GM08714 (cell line): ENCODE results near the gene PRDM16.

Source experiments
- H3K4me3 ChIP-seq: fragments of 200-500 bp; sonication (Bioruptor generic); 2 replicates; pipeline ENCODE4 v1.5.1; 2014; ENCODE audit warnings: mild to moderate bottlenecking, low read length, inconsistent platforms
- ZNF274 ChIP-seq: IDR thresholded peaks from 2 replicates; pipeline ENCODE4 v1.6.1; 2012; ENCODE audit warnings: mild to moderate bottlenecking, low read depth, low read length

PRDM16 gene

DNA sequence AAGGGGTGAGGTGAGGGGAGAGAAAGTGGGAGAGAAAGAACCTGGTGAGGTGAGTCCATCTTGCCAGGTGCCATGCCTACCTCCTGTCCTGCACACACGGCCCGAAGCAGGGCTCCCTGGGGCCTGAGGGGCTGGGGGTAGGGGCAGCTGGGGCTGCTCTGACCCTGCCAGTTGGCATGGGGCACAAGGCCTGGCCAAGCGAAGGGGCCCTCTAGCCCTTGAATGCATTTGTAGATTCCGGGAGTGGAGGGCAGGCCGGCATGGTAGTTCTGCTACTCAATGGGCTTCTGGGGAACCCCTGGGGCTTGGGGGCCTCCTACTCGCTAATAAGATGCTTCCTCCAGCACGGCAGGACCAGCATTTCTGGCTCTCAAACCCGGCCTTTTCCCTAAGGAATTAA, 3.6 kb upstream of the PRDM16 start:
- TF ChIP-seq ZNF274 = no peak
- no peak overlapping the region for H3K4me3 ChIP-seq

- TF ChIP-seq ZNF274 = no peak
- H3K4me3 ChIP-seq = no peak overlapping the region
Measured at GRCh38 chr1:3065797-3066196, 3.2 kb upstream of the PRDM16 start.

DNA sequence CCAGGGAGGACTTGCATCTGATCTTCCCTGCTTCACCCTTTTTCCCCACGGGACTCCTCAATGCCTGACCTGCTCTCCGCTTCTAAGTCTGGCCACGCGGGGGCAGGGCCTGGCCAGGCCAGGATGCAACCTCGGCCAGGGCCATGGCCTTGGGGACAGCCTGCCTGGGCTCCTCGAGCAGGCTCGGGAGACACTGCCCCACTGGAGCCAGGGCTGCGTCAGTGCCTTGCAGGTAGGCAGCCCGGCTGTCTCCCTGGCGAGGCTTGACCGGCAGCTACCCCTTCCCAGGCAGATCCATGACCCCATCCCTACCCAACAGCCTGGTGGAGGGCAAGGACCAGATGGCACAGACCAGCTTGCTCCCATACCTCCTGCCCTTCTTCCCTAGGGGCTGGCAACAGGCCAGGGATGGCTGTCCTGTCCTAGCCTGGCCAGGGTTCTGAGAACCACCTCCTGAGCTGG, 2.7 kb upstream of the PRDM16 start:
- no peak overlapping the region for H3K4me3 ChIP-seq
- no peak for TF ChIP-seq ZNF274

GRCh38 chr1:3066826-3067225, 2.2 kb upstream of the PRDM16 start:
- no peak overlapping the region for H3K4me3 ChIP-seq
- no peak for TF ChIP-seq ZNF274

- no peak for TF ChIP-seq ZNF274
- no peak overlapping the region for H3K4me3 ChIP-seq
Measured at GRCh38 chr1:3067301-3067670, 1.7 kb upstream of the PRDM16 start.

DNA sequence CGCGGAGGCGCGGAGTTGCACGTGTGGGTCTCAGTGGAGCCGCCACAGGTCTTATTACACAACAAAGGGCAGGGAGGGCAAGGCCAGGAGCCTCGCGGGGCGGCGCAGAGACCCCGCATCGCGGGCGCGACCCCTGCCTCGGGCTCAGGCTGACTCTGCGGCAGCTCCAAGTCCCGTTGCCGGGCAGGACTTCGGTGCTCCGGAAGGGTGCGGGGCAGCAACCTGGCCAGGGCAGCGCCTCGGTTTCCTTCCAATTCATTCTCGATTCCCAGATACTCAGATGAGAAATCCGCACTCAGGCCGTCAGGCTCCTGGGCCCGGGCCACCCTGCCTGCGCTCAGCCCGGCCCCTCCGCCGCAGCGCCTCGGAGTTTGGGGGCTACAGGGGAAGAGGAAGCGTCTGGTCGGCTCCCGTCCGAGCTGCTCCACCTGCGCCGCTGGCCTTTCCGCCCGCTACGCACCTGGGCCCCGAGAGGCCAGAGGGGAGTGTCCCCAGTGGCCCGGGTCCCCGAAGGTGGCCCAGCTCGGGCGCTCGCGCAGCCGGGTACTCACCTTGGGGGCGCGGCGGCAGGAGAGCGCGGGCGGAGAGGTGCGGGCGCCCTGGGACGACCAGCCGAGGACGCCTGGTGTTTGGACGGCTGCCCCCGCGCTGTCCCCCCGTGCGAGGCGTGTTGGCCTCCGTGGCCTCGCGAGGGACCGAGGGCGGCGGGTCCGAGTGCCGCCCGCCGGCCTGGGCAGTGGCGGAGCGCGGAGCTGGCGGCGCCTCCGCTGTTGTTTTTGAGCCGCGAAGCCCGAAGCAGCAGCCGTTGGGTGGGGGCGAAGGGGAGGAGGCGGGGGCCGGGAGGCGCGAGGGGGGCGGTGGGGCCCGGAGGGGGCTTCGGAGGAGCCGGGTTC, 1.1 kb upstream of the PRDM16 start:
- TF ChIP-seq ZNF274 = no peak
- H3K4me3 ChIP-seq = no peak overlapping the region

DNA sequence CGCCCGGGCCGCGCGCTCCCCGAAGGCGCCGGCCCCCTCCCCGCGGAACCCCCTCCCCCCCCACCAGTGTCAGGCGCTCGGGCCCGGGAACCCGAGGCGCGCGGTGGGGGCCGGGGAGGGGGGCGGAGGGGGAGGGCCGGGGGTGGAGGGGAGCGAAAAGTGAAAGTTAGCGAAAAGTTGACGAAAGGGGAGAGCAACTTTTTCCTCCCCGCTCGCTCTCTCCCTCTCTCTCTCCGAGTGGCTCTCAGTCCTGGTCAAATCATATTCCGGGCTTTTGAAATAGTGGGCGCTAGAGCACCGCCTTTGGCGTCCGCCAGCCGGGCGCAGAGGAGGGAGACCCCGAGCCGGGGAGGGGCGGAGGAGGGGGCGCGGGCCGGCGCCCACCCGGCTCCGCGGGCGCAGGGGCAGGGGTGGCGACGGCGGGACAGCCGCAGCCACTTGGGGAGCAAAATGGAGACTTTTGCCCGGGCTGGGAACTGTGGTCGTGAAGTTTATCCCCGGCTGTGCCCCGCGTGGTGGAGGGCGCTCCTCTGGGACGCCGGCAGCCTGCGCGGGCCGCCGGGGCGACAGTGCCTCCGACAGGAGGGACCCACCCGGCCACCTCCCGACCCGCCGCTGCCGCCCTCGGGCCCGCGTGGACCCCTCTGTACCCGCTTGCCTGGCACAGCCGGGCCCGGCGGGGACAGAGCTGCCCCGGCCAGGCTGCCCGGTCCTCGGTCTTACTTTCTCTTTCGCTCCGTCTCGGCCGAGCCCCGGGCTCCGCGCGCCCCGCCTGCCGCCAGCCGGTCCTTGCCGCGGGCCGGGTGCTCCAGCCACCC, 697 bp downstream of the PRDM16 start:
- H3K4me3 ChIP-seq = peak overlapping the region; percentile 55
- no peak for TF ChIP-seq ZNF274

DNA sequence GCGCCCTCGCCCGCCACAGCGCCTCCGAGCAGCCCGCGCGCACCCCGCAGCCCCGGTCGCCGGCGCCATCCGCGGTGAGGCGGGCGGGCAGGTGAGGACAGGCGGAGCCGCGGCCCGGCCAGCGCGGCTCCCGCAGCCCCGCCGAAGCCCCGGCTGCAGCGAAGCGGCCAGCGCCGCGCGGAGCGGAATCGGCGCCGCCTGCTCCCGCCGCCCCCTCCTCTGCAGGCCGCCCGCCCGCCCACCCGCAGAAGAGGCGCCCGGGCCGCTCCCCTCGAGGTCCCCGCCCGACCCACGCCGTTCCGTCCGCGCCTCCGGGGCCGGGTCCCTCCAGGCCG, 1.3 kb downstream of the PRDM16 start:
- TF ChIP-seq ZNF274 = no peak
- peak overlapping the region; percentile 55; the same call in 1 of the 2 replicates for H3K4me3 ChIP-seq

DNA sequence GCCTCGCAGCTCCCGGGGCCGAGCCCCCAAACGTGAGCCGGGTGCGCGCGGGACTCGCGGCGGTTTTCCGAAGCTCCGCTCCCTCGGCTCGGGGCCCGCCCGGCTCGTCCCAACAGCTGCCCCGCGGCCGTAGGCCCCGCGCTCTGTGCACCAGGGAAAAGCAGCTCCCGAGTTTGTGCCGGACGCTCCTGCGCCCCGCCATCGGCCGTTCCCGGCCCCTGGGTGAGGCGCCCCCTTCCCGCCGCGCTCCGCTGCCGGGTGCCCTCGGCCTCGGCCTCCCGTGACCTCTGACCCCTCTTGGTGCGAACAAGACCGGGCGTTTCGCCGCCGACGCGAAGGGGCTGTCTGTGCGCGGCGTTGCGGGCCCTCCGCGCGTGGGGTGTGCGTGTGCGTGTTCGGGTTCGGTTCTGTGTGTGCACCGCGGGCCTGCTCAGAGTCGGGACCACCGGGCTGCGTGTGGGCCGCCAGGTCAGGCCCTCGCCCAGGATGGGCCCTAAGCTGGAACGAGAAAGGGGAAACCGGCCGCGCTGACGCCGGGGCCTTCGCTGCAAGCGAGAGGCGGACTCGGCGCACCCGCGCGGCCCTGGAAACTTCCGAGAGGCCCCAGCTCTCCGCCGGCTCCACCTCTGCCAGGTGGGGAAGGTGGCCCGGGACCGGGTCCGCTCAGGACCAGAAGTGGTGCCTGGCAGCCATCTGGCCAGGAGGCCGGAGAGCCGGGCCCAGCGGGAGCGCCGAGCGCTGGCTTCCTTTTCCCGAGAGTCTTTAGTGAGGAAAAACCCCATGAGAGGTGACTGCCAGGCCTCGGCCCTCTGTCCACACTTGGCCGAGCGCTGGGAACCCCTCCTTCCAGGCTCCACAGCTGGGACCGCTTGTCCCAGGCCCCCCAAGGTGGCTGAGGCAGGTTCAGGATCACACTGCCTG, 1.9 kb downstream of the PRDM16 start:
- no peak overlapping the region for H3K4me3 ChIP-seq
- no peak for TF ChIP-seq ZNF274

GRCh38 chr1:3071565-3072390, 2.8 kb downstream of the PRDM16 start:
- TF ChIP-seq ZNF274 = no peak
- H3K4me3 ChIP-seq = no peak overlapping the region

- no peak overlapping the region for H3K4me3 ChIP-seq
Measured at GRCh38 chr1:3072391-3073185, 3.6 kb downstream of the PRDM16 start.

GRCh38 chr1:3073186-3073488, 4.1 kb downstream of the PRDM16 start:
- H3K4me3 ChIP-seq = no peak overlapping the region
- no peak for TF ChIP-seq ZNF274

More at GRCh38 chr1:3072391-3073185, 3.6 kb downstream of the PRDM16 start:
- no peak for TF ChIP-seq ZNF274

GRCh38 chr1:3073489-3074296, 4.7 kb downstream of the PRDM16 start:
- H3K4me3 ChIP-seq = no peak overlapping the region
- no peak for TF ChIP-seq ZNF274
